Liver (tissue), 9 donors: ENCODE measurements around the gene HEXIM1. TPM values are rescaled to one million over a fixed set of nuclear protein-coding genes. Genes with fewer than 3 reads are reported as not detected.

Experiments used
- DNase-seq: peaks from one replicate; pipeline ENCODE4 v3.0.0-alpha.2; 2017; ENCODE audit warnings: low spot score
- H3K27ac ChIP-seq, 2 donors: one replicate each; pipeline ENCODE4 v1.7.0; 2013; ENCODE audit warnings: inconsistent platforms in 2 of 2, low read length in 2 of 2, control low read depth in 1 of 2, low read depth in 1 of 2, mild to moderate bottlenecking in 1 of 2
- H3K27me3 ChIP-seq, 4 donors: one replicate each; pipeline versions ENCODE4 v1.6.1 to v1.7.0; 2013; ENCODE audit warnings: low read length in 3 of 4, inconsistent platforms in 1 of 4, mild to moderate bottlenecking in 1 of 4, moderate library complexity in 1 of 4; ENCODE audit not compliant: control insufficient read depth in 4 of 4, insufficient read depth in 4 of 4
- H3K36me3 ChIP-seq, 4 donors: one replicate each; pipeline versions ENCODE4 v1.6.1 to v1.7.0; 2013; ENCODE audit warnings: low read length in 3 of 4, mild to moderate bottlenecking in 3 of 4, low read depth in 1 of 4, moderate library complexity in 1 of 4; ENCODE audit not compliant: control insufficient read depth in 4 of 4, insufficient read depth in 3 of 4
- H3K4me1 ChIP-seq, 4 donors: one replicate each; pipeline versions ENCODE4 v1.6.1 to v1.7.0; 2013; ENCODE audit warnings: low read length in 3 of 4, mild to moderate bottlenecking in 3 of 4, moderate library complexity in 1 of 4; ENCODE audit not compliant: control insufficient read depth in 4 of 4, insufficient read depth in 4 of 4
- H3K4me3 ChIP-seq, 3 donors: one replicate each; pipeline versions ENCODE4 v1.6.1 to v1.7.0; 2013; ENCODE audit warnings: low read length in 3 of 3, control low read depth in 1 of 3, low read depth in 1 of 3, mild to moderate bottlenecking in 1 of 3
- H3K9ac ChIP-seq, 2 donors: one replicate each; pipeline ENCODE4 v1.7.0; 2013; ENCODE audit warnings: low read length in 2 of 2, mild to moderate bottlenecking in 2 of 2, moderate library complexity in 2 of 2, control low read depth in 1 of 2, low read depth in 1 of 2
- H3K9me3 ChIP-seq, 4 donors: one replicate each; pipeline versions ENCODE4 v1.6.1 to v1.7.0; 2013; ENCODE audit warnings: low read length in 3 of 4; ENCODE audit not compliant: control insufficient read depth in 4 of 4
- EGR1 ChIP-seq, 2 donors: IDR thresholded peaks; 2 replicates each; pipeline ENCODE4 v1.6.1; 2016 to 2018; ENCODE audit warnings: antibody characterized with exemption in 2 of 2, low read depth in 2 of 2
- FOXA1 ChIP-seq: IDR thresholded peaks from 2 replicates; pipeline ENCODE4 v1.6.1; 2016; ENCODE audit warnings: antibody characterized with exemption
- HNF4A ChIP-seq, 2 donors: conservative IDR thresholded peaks; 2 replicates each; pipeline ENCODE4 v1.6.1; 2016; ENCODE audit warnings: antibody characterized with exemption in 2 of 2, mild to moderate bottlenecking in 2 of 2
- RXRA ChIP-seq, 2 donors: IDR thresholded peaks; 2 replicates each; pipeline ENCODE4 v1.6.1; 2017 to 2018; ENCODE audit warnings: antibody characterized with exemption in 2 of 2, mild to moderate bottlenecking in 1 of 2
- SP1 ChIP-seq: IDR thresholded peaks from 2 replicates; pipeline ENCODE4 v1.6.1; 2018; ENCODE audit warnings: antibody characterized with exemption, mild to moderate bottlenecking
- TAF1 ChIP-seq: conservative IDR thresholded peaks from 2 replicates; pipeline ENCODE4 v1.6.1; 2016; ENCODE audit warnings: antibody characterized with exemption, mild to moderate bottlenecking
- YY1 ChIP-seq: IDR thresholded peaks from 2 replicates; pipeline ENCODE4 v1.6.1; 2016; ENCODE audit warnings: antibody characterized with exemption, mild to moderate bottlenecking
- WGBS: extraction: QIAGEN DNeasy Blood & Tissue Kit; methylation state at CpG from one replicate; pipeline ENCODE4 v1.1.7; 2013; 5-methylcytosine and 5-hydroxymethylcytosine counted together
- polyA plus RNA-seq, 2 donors: library from polyadenylated mRNA; stranded (reverse) in 1 of 2; unstranded in 1 of 2; fragments of 200-250 nt in 1 of 2; fragments of >200 nt in 1 of 2; fragmentation: Nextera tagmentation in 1 of 2; extraction: Ambion mirVana in 1 of 2; gene quantifications; one replicate each; pipeline versions ENCODE4 v1.2.1 to v1.2.3, GENCODE V29; 2013 to 2015
- total RNA-seq, 2 donors: library from RNA; depleted of rRNA; stranded (reverse); fragments of >200 nt; gene quantifications; one replicate each; pipeline ENCODE4 v1.2.3, GENCODE V29; 2014
- TF ChIP-seq, protein P1 (sequence below): IDR thresholded peaks from 2 replicates; pipeline ENCODE4 v1.6.1; 2016; ENCODE audit warnings: antibody characterized with exemption, mild to moderate bottlenecking
- TF ChIP-seq, protein P2 (sequence below): fragments of 150-350 bp; IDR thresholded peaks from 2 replicates; pipeline ENCODE4 v1.5.1; 2017; ENCODE audit warnings: improper control_type of control experiment, low read depth, low read length; ENCODE audit not compliant: missing input control
- TF ChIP-seq, protein P3 (sequence below): IDR thresholded peaks from 2 replicates; pipeline ENCODE4 v1.6.1; 2016; ENCODE audit warnings: antibody characterized with exemption
- donor health status: healthy.
- donor health status: healthy.
- donor health status: healthy.
- donor health status: healthy.
- donor health status: healthy.

Gene HEXIM1
- total and polyA plus RNA-seq, 4 donors: 7.4 to 14.3 (median 12.3) TPM

GRCh38 chr17:45186801-45187354 lies 38.6 kb downstream of the HEXIM1 start:
- no peaks in the 10 kb centered on the region for H3K9me3 ChIP-seq
- H3K9ac ChIP-seq: no peak overlapping the region
- TF ChIP-seq, protein P1, sequence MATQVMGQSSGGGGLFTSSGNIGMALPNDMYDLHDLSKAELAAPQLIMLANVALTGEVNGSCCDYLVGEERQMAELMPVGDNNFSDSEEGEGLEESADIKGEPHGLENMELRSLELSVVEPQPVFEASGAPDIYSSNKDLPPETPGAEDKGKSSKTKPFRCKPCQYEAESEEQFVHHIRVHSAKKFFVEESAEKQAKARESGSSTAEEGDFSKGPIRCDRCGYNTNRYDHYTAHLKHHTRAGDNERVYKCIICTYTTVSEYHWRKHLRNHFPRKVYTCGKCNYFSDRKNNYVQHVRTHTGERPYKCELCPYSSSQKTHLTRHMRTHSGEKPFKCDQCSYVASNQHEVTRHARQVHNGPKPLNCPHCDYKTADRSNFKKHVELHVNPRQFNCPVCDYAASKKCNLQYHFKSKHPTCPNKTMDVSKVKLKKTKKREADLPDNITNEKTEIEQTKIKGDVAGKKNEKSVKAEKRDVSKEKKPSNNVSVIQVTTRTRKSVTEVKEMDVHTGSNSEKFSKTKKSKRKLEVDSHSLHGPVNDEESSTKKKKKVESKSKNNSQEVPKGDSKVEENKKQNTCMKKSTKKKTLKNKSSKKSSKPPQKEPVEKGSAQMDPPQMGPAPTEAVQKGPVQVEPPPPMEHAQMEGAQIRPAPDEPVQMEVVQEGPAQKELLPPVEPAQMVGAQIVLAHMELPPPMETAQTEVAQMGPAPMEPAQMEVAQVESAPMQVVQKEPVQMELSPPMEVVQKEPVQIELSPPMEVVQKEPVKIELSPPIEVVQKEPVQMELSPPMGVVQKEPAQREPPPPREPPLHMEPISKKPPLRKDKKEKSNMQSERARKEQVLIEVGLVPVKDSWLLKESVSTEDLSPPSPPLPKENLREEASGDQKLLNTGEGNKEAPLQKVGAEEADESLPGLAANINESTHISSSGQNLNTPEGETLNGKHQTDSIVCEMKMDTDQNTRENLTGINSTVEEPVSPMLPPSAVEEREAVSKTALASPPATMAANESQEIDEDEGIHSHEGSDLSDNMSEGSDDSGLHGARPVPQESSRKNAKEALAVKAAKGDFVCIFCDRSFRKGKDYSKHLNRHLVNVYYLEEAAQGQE: no peak
- TF ChIP-seq HNF4A (conservative IDR thresholded peaks at IDR 0.05) (no peak), SP1 (no peak)
- H3K27me3 ChIP-seq: no peaks in the 10 kb centered on the region
- H3K36me3 ChIP-seq: no peaks in the 10 kb centered on the region
- DNase-seq: no peak
- H3K4me3 ChIP-seq: no peak overlapping the region
- WGBS: 72% methylated on average over 7 of the region's 7 CpGs
- no peak overlapping the region for H3K27ac ChIP-seq
- peaks cover 4 to 22% (median 19%) of the 10 kb centered on the region in 4 donors for H3K4me1 ChIP-seq

DNA sequence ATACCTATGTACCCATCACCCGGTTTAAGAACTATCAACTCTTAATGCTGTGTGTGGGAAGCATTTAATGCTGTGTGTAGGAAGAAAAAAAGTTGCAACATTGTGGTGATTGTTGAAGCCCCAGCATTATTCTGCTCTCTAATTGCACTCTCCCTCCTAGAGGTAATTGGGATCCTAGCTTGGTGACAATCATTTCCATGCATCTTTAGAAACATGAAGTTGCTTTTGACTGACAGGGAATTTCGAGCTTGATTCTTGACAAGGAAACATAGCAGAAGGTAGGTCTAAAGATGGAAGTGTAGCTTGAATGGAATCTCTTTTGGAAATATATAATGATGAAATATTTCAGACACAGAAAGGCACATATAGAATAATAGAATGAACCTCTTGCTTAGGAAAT lies 40.7 kb downstream of the HEXIM1 start:
- Histone ChIP-seq H3K4me3 (no peak overlapping the region), H3K9ac (no peak overlapping the region), H3K27ac (no peak overlapping the region), H3K9me3 (no peaks in the 10 kb centered on the region), H3K27me3 (no peaks in the 10 kb centered on the region), H3K4me1 (peaks cover 4 to 29% (median 27%) of the 10 kb centered on the region in 4 donors), H3K36me3 (no peaks in the 10 kb centered on the region)
- DNase-seq: no peak
- 90% methylated on average over 2 of the region's 2 CpGs for WGBS
- TF ChIP-seq YY1 (no peak), HNF4A (conservative IDR thresholded peaks at IDR 0.05) (no peak), RXRA (IDR thresholded peaks at IDR 0.05) (no peak), EGR1 (IDR thresholded peaks at IDR 0.05; ENCODE audit: low read depth in 2 of 2) (no peak), FOXA1 (no peak), TAF1 (no peak)
- TF ChIP-seq, protein P2, sequence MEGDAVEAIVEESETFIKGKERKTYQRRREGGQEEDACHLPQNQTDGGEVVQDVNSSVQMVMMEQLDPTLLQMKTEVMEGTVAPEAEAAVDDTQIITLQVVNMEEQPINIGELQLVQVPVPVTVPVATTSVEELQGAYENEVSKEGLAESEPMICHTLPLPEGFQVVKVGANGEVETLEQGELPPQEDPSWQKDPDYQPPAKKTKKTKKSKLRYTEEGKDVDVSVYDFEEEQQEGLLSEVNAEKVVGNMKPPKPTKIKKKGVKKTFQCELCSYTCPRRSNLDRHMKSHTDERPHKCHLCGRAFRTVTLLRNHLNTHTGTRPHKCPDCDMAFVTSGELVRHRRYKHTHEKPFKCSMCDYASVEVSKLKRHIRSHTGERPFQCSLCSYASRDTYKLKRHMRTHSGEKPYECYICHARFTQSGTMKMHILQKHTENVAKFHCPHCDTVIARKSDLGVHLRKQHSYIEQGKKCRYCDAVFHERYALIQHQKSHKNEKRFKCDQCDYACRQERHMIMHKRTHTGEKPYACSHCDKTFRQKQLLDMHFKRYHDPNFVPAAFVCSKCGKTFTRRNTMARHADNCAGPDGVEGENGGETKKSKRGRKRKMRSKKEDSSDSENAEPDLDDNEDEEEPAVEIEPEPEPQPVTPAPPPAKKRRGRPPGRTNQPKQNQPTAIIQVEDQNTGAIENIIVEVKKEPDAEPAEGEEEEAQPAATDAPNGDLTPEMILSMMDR: no peak
- TF ChIP-seq, protein P1: no peak
- TF ChIP-seq, protein P3, sequence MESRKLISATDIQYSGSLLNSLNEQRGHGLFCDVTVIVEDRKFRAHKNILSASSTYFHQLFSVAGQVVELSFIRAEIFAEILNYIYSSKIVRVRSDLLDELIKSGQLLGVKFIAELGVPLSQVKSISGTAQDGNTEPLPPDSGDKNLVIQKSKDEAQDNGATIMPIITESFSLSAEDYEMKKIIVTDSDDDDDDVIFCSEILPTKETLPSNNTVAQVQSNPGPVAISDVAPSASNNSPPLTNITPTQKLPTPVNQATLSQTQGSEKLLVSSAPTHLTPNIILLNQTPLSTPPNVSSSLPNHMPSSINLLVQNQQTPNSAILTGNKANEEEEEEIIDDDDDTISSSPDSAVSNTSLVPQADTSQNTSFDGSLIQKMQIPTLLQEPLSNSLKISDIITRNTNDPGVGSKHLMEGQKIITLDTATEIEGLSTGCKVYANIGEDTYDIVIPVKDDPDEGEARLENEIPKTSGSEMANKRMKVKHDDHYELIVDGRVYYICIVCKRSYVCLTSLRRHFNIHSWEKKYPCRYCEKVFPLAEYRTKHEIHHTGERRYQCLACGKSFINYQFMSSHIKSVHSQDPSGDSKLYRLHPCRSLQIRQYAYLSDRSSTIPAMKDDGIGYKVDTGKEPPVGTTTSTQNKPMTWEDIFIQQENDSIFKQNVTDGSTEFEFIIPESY: no peak
